ENCODE data around the gene GLT6D1.

- TF ChIP-seq POLR2A (IDR thresholded peaks at IDR 0.05; ENCODE audit: low read length), result no peak
- no peak for TF ChIP-seq GATA1 (IDR thresholded peaks at IDR 0.05; ENCODE audit: low read depth, low read length)
Measured at GRCh38 chr9:135605238-135605781, 34.0 kb downstream of the GLT6D1 start.
